Iris pigment epithelial cell (primary cell): ENCODE results near the gene ZBTB20.
A peak's percentile ranks its signal among the peaks of the same experiment; 100 is the strongest.
"Not testable (repeated sequence)": the region's sequence is repeated elsewhere in the genome, so short reads cannot be mapped to it uniquely, and the experiment has no call there.

Source experiments
- DNase-seq: peaks from one replicate; pipeline ENCODE4 v3.0.0-alpha.2; 2011; ENCODE audit warnings: low read depth

ZBTB20 gene

GRCh38 chr3:115146418-115147328, at the start of gene ZBTB20:
Gene ZBTB20, minus strand, starts transcription at chr3:115147288.
- peak; percentile 92 for DNase-seq

DNA sequence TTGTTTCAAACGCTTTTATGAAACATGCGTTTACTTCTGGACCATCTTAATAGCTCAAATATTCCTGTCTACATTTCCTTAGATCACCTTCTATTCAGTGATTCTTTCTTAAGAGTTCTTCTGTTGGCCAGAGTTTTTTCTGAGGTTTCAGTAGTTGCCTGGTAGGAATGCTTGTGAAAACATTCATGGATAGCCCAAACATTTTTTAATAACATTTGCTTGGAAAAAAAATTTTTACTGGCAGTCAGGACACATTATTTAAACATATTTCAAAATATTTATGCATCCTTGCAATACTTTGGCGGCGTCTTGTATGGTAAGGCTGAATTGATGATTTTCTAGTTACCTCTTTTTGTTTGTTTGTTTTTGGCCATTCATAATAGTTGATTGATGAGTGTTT, 47.4 kb upstream of the ZBTB20 start:
- DNase-seq, result peak; percentile 44

GRCh38 chr3:115190747-115191146, 43.7 kb upstream of the ZBTB20 start:
- no peak for DNase-seq

DNA sequence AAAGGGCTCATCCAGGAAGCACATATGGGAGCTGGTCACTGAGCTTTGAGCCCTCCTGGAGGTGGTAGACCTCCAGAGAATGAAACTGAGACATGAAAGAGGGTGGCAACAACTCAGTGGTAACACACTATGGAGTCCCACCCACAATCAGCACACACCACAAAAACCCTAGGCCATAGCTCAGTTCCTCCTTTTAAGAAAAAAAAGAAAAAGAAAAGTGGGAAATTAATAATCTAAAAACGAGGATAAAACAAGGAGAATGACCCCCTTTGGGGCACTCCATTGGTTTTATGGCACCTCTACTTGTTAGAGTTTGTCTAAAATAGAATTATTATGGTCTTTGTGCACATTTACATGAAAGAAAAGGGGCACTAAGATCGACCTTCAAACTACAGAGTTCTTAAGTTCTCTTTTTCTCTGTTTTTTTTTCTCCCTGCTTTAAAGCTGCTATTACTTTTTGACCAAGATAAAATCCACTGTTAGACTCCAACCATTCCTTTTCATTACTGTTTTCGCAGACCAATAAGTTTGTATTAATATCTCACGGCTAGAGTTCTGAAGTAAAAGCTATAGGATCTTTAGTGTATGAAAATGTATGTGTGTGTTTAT, 40.2 kb upstream of the ZBTB20 start:
- DNase-seq, result no peak

DNA sequence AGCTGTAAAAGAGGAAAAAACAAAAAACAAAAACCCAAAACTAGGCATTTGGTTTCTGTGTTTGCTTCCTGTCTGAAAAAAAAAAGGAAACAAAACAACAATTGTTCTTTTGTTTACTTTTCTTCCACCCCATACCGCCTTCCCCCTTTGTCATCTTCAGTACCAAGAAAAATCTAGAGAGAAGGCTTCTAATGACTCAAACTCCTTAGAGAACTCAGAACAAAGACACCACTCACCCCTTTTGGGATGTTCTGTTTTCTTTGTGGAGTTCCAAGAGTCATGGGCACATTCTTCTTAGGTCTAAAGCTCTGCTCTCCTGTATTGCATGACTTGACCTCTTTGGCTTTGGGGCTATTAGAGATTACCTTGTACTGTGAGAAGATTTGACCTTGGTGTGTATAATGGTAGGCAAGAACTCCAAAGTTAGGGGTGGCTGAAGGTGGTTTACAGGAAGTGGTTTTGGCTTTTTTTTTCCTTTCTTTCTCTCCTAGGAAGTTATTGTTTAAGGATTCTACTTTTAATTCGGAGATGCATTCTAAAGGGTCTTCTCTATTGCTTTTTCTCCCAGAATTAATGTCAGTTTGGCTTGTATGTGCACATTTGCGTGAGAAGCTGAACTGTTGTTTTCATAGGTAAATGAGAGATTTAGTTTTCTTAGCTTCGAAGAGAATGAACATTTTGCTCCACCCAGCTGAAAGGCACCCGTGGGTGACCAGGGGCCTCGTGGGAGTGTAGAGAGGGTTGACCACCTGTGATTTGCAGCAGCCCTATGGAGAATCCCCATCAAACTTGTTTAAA, 39.5 kb upstream of the ZBTB20 start:
- DNase-seq, result no peak

DNA sequence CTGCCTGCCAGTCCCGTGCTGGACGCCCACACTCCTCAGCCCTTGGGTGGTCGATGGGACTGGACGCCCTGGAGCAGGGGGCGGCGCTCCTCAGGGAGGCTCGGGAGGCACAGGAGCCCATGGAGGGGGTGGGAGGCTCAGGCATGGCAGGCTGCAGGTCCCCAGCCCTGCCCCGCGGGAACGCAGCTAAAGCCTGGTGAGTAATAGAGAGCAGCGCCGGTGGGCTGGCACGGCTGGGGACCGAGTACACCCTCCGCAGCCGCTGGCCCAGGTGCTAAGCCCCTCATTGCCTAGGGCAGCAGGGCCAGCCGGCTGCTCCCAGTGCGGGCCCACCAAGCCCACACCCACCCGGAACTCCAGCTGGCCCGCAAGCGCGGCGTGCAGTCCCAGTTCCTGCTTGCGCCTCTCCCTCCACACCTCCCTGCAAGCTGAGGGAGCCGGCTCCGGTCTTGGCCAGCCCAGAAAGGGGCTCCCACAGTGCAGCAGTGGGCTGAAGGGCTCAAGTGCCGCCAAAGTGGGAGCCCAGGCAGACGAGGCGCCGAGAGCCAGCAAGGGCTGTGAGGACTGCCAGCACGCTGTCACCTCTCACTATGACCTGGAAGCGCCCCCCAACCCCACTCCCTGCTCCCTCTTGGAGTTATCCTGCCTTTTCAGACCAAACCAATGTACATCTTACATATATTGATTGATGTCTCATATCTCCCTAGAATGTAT, 37.9 kb upstream of the ZBTB20 start:
- DNase-seq, result not testable (repeated sequence)

- DNase-seq, result not testable (repeated sequence)
Observed at GRCh38 chr3:115178930-115179329, 31.8 kb upstream of the ZBTB20 start.

DNA sequence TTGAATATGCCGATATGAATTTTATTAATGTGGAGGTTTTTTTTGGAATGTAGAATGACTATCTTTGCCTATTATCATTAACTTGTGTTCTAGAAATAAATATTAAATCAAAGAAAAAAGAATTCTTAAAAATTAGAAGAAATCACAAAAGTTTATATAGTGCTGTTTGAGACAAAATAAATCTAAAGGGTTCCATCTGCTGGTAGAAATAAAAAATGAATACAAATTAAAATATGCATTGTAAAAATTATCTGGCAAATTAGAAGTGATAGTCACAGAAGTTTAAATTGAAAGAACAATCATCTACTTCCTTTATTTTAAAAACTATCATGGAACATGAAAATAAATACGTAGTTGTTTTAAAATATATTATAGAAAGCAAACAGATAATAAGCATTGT, 22.7 kb upstream of the ZBTB20 start:
- no peak for DNase-seq

DNA sequence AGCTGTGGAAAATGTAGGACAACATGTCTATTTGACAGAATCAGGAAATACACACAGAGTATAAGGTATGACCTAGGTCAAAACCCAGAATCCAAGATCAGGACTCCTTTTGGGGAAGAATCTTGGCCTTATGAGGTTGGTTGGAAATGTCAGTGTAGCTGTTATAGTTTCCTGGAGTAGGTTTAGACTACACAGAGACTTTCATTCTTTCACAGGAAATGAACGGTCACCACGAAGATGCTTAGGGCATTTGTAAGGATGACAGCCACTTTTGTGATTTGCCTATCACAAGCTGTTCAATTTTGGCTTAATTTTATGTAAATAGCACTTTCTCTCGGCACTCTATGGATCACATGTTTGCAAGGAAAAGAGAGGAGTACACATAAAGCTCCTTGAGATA, 18.6 kb upstream of the ZBTB20 start:
- DNase-seq, result no peak

- DNase-seq, result no peak
Observed at GRCh38 chr3:115165266-115165665, 18.2 kb upstream of the ZBTB20 start.

GRCh38 chr3:115164374-115165221, 17.5 kb upstream of the ZBTB20 start:
- DNase-seq, result no peak

DNA sequence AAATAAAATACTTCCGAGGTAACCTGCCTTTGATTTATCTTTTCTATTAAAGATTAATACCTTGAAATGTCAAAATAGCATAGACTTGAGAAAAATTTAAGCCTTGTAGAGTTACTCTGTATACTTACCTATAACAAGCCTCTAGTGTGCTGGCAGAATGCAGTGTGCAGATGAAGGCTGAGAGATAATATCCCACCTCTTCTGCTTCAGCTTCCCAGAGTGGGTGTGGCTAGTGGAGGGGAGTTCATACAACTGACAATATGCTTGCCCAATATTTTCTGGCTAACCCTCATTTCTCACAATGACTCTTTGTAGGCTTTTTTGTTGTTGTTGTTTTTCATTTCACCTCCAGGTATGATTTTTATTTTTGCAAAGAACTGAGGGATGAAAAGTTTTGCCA, 15.7 kb upstream of the ZBTB20 start:
- no peak for DNase-seq

DNA sequence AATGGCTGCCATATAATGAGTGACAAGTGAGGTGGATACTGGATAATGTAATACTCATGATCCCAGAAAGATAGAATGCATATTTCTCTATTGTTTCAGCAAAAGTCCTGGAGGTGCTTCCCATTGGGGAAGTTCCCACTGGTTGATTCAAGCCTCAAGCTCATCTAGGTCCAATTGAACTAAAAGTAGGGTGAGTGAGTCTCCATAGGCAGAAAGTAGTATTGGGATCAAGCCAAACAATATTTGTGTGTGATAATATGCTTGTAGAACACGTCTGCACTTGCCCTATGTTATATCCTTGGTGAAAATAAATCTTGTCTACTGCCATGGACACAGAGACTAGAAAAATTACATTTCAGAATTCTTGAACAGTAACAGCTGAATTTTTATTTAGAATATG, 14.8 kb upstream of the ZBTB20 start:
- DNase-seq, result no peak

- DNase-seq, result no peak
Observed at GRCh38 chr3:115161168-115161834, 14.2 kb upstream of the ZBTB20 start.

DNA sequence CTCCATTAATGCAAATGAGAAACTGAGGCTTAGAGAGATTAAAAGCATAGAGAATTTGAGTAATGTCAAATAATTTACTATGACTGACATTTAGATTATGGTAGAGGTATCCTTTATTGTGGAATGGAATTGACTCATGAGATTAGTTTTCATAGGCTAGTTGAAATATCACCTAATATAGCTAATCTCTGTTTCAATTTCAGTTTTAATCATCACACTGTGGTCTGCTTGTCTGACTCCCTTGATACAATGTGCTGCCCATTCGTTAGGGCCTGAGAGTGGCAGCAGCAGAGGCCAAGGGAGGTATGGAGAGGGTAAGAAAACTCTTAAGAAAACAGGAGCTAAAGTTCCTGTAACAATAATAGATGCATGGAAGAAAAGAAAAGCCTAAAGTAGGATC, 13.2 kb upstream of the ZBTB20 start:
- DNase-seq, result no peak

GRCh38 chr3:115156046-115156654, 9.1 kb upstream of the ZBTB20 start:
- no peak for DNase-seq

DNA sequence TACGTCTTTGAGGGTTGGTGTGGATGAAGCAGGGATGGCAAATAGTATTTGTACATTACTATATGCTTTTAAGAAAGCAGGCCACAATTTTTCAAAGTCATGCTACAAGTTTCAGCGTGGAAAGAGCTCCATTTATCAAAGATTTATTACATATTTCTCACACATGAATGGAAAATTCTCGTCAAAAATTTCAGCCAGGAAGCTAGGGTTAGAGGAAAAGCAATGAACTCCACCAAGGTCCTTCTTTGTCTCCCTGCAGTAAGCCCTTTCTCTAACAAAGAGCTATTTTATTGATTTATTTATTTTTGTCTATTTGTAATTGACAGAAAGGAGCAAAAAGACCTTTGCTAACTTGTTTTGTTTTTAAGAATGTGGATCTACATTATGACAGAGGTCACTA, 7.5 kb upstream of the ZBTB20 start:
- no peak for DNase-seq

GRCh38 chr3:115151921-115152320, 4.8 kb upstream of the ZBTB20 start:
- no peak for DNase-seq

- DNase-seq, result peak; percentile 16
Observed at GRCh38 chr3:115148142-115148790, 1.2 kb upstream of the ZBTB20 start.
